ENCODE results near the gene TFDP1.

The TFDP1 gene

GRCh38 chr13:113666951-113667701, 82.6 kb downstream of the TFDP1 start, which contains the start of gene GRK1:
TSS of gene GRK1 (plus strand) at chr13:113667219. CDS start at chr13:113667387, 168 bp downstream.
- DNase-seq (ENCODE audit: low read depth): no peak

DNA sequence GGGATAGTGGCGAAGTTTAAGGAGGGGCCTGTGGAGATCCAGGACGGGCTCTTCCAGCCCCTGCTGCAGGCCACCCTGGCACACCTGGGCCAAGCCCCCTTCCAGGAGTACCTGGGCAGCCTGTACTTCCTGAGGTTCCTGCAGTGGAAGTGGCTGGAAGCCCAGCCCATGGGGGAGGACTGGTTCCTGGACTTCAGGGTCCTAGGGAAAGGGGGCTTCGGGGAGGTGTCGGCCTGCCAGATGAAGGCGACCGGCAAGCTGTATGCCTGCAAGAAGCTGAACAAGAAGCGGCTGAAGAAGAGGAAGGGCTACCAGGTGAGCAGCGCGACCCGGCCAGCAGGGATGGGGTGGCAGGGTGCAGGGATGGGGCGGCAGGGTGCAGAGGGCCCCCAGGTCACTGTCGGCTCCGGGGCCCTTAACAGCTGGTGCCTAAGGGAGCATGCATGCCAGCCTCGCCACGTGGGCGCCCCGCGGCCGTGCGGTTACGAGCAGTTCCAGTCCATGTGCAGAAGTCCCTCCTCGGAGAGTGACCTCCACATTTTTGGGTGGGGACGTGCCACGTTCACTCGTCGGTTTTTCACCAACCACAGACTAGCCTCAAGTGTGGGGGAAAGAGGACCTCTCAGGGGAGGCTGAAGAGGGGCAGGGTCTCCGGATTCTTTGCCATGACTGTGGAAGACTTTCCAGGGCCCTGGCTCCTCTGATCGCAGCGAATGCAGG, 83.4 kb downstream of the TFDP1 start:
- DNase-seq (ENCODE audit: low read depth): no peak

DNA sequence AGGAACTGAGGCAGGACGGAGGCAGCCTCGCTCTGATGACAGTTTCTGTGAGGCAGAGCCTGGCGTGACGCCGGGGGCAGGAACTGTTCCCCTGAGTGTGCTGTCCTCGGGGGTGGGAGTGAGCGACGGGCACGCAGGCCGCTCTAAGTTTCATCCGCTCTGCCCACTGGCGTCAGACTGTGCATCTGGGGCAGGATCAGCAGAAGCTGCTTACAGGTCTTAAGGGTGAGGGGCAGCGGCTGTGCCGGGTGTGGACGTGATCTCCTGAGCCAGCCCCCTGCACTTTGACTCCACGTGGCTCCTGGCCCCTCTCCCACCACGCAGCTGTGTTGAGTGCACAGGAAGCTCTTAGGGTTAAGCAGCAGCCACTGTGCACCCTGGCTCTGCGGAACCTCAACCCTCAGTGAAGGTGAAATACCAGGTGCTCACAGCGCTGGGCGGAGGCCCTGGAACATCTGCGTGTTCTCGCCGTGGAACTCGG, 84.0 kb downstream of the TFDP1 start:
- no peak for DNase-seq (ENCODE audit: low read depth)

DNA sequence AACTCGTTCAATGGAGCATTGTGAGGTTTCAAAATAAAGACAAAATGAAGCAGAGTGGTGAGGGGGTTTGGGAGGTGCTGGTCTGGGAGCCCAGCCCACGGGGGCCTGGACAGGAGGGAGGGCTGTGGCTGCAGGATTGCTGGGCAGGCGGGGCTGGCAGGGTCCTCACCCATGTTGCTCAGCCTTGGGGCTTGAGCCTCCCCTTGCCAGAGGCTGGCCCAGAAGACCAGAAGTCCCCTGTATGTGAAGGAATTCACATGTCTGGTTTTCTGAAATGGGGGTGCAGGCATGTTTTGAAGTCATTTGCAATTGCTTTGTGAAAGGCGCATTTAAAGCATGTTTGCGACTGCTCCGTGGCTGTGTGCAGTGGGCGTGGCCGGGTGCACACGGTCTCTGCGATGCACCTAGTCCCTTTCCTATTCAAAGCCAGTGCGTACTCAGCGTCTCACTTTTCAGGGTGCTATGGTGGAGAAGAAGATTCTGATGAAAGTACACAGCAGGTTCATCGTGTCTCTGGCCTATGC, 84.7 kb downstream of the TFDP1 start:
- no peak for DNase-seq (ENCODE audit: low read depth)

DNA sequence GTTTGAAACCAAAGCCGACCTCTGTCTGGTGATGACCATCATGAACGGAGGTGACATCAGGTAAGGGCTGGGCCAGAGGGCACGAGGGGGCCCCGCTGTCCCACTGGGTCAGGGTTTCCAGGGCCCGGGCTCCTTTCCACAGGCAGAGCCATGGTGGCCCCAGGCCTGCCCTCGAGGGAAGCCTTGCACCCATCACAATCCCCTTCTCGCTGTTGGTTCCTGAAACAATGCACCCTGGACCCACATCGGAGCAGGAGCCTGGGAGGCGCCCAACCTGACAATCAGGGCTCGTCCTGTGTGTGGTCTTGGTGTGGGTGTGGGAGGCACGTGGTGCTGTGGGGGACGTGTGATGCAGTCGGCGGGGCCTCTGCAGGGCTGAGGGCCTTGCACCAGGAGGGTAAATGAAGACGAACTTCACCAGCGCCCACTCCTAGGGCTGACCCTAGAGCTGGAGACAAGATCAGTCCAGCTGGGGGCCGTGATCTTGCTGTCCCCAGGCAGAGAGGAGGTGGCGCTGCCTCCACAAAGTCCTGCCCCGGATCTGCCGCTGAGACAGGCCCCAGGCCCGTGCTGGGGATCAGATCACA, 85.3 kb downstream of the TFDP1 start:
- DNase-seq (ENCODE audit: low read depth): no peak

GRCh38 chr13:113670541-113670940, 86.0 kb downstream of the TFDP1 start:
- no peak for DNase-seq (ENCODE audit: low read depth)

DNA sequence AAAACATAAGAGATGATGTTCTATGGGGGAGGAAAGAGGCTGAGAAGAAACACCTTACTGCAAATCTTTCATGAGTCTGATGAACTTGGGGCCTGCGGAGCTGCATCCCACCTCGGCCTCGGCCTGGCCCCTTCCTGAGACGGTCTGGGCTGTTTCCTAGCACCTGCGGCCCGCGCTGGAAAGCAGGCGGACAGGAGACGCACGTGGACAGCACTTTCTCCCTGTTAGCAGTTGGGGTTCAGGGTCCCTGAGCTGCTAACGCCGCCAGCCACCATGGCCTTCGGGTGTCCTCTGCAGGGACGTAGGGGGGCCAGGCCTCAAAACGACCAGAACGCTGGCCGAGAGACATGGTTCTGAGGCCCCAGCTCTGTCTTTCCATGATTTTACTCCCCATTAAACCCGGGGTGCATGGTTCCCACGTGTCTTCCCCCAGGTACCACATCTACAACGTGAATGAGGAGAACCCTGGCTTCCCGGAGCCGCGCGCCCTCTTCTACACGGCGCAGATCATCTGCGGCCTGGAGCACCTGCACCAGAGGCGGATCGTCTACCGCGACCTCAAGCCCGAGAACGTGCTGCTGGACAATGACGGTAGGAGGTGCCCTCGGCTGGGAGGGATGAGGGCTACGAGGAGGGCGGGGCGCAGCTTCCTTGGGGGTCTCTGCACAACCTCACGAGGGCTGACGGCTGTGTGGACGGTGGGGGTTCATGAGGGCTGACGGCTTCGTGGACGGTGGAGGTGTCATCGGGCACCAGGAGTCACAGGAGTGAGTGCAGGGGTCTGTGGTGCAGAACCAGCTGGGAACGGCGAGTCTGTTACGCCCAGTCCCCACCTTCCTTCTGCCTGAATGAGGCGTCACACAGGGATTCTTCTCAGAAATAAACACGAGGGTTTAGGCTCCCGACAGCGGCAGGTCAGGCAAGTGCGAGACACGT, 86.8 kb downstream of the TFDP1 start:
- no peak for DNase-seq (ENCODE audit: low read depth)

- no peak for DNase-seq (ENCODE audit: low read depth)
These were observed 87.6 kb downstream of the TFDP1 start for GRCh38 chr13:113672002-113672651.
